K562 (cell line): Measurements from ENCODE around the gene LTBP1. TPM values are rescaled to one million over a fixed set of nuclear protein-coding genes. Genes with fewer than 3 reads are reported as not detected.

Source experiments
- ATAC-seq: fragments of 200-7000 bp; cut with Tn5 transposase; 3 replicates; pipeline ENCODE4 v1.9.1; 2020; ENCODE audit warnings: moderate library complexity
- BruUV-seq: library from RNA; stranded (reverse); fragments of 400-500 nt; replicated peaks from 2 replicates; lab custom pipeline; 2021; lab: Mats Ljungman, UMichigan
- CTCF ChIA-PET: fragments of 300-600 bp; formaldehyde crosslinking; extraction: SDS; loops from one replicate; lab custom pipeline; 2021; ENCODE audit warnings: low intra/inter-chr PET ratio; lab: Yijun Ruan, JAX
- POLR2A ChIA-PET: fragments of 300-600, 350-650 bp; sonication (Branson Sonifier 250); formaldehyde crosslinking; extraction: SDS; loops from one replicate; lab custom pipeline; 2021; ENCODE audit warnings: antibody characterized with exemption, inconsistent platforms; lab: Yijun Ruan, JAX
- DNase-seq, 4 experiments: peaks; one replicate each; pipeline versions ENCODE4 v3.0.0 to v3.0.0-alpha.2; 2011 to 2018; ENCODE audit warnings: low spot score in 3 of 4, mixed read lengths in 3 of 4; ENCODE audit errors: extremely low read depth in 1 of 4
- FAIRE-seq: peaks from 2 replicates; lab custom pipeline; 2011; peaks lifted over from hg19 to GRCh38; lab: Jason Lieb, UNC
- H2AFZ ChIP-seq: 2 replicates; pipeline ENCODE4 v1.6.0; 2011; ENCODE audit warnings: low read depth, low read length, control low read depth, inconsistent platforms
- H3K27ac ChIP-seq: fragments of 200-600 bp; 3 replicates; pipeline ENCODE4 v1.8.0; 2011; ENCODE audit warnings: low read depth, mild to moderate bottlenecking, control low read depth, inconsistent platforms, low read length, moderate library complexity, mixed read lengths; ENCODE audit errors: extremely low read depth
- H3K27me3 ChIP-seq, 2 experiments: fragments of 300-600 bp in 1 of 2; 2 replicates in 1 of 2; 3 replicates in 1 of 2; pipeline versions ENCODE4 v1.6.0 to v1.8.0; 2011; ENCODE audit warnings: inconsistent platforms in 2 of 2, low read length in 2 of 2, mild to moderate bottlenecking in 1 of 2, mixed read lengths in 1 of 2, moderate library complexity in 1 of 2; ENCODE audit not compliant: control insufficient read depth in 2 of 2, insufficient read depth in 2 of 2
- H3K36me3 ChIP-seq: fragments of 300-600 bp; 3 replicates; pipeline ENCODE4 v1.8.0; 2011; ENCODE audit warnings: mild to moderate bottlenecking, low read length, inconsistent platforms; ENCODE audit not compliant: control insufficient read depth, insufficient read depth
- H3K4me1 ChIP-seq, 2 experiments: fragments of 200-600 bp in 1 of 2; replicated peaks in 1 of 2; 2 replicates in 1 of 2; 3 replicates in 1 of 2; pipeline versions ENCODE4 v1.5.1 to v1.8.0; 2011; ENCODE audit warnings: inconsistent platforms in 2 of 2, low read length in 2 of 2, mild to moderate bottlenecking in 1 of 2, mixed read lengths in 1 of 2, moderate library complexity in 1 of 2; ENCODE audit not compliant: control insufficient read depth in 2 of 2, insufficient read depth in 2 of 2
- H3K4me2 ChIP-seq: 2 replicates; pipeline ENCODE4 v1.6.1; 2011; ENCODE audit warnings: low read length, control low read depth, inconsistent platforms, mixed read lengths; ENCODE audit not compliant: insufficient read depth
- H3K4me3 ChIP-seq: fragments of 200-600 bp; sonication (generic), shearing (Covaris generic); 2 replicates; pipeline ENCODE4 v1.5.1; 2016; ENCODE audit warnings: control low read depth, inconsistent platforms
- H3K79me2 ChIP-seq: fragments of 200-600 bp; 3 replicates; pipeline ENCODE4 v1.8.0; 2011; ENCODE audit warnings: low read length, inconsistent platforms; ENCODE audit not compliant: control insufficient read depth, insufficient read depth
- H3K9ac ChIP-seq, 2 experiments: 2 replicates each; pipeline versions ENCODE4 v1.6.0 to v1.6.1; 2011; ENCODE audit warnings: low read depth in 2 of 2, low read length in 2 of 2, control low read depth in 1 of 2, inconsistent platforms in 1 of 2, mild to moderate bottlenecking in 1 of 2, mixed read lengths in 1 of 2; ENCODE audit not compliant: insufficient read depth in 1 of 2
- H3K9me1 ChIP-seq: one replicate; pipeline ENCODE4 v1.6.0; 2011; ENCODE audit warnings: inconsistent platforms, mild to moderate bottlenecking, low read length, moderate library complexity; ENCODE audit not compliant: control insufficient read depth, insufficient read depth
- H3K9me3 ChIP-seq: replicated peaks from 2 replicates; pipeline ENCODE4 v1.5.1; 2011; ENCODE audit warnings: low read depth, low read length, inconsistent platforms; ENCODE audit not compliant: control insufficient read depth, insufficient read depth
- H4K20me1 ChIP-seq: replicated peaks from 2 replicates; pipeline ENCODE4 v1.6.1; 2011; ENCODE audit warnings: low read length, inconsistent platforms, mixed read lengths; ENCODE audit not compliant: control insufficient read depth, insufficient read depth
- DACH1 ChIP-seq: fragments of 450-650 bp; IDR thresholded peaks from 2 replicates; pipeline ENCODE4 v1.6.1; 2018; ENCODE audit not compliant: partially characterized antibody
- ELF1 ChIP-seq: fragments of 200-800 bp; sonication (Bioruptor generic); IDR thresholded peaks from 2 replicates; pipeline ENCODE4 v1.6.1; 2016; ENCODE audit warnings: missing genetic modification characterization, missing compliant biosample characterization
- ILF3 ChIP-seq: fragments of 450-650 bp; IDR thresholded peaks from 2 replicates; pipeline ENCODE4 v1.6.1; 2018; ENCODE audit warnings: antibody characterized with exemption, mild to moderate bottlenecking, moderate library complexity, borderline replicate concordance
- MEIS2 ChIP-seq: fragments of 450-650 bp; IDR thresholded peaks from 2 replicates; pipeline ENCODE4 v1.6.1; 2014; ENCODE audit warnings: mild to moderate bottlenecking; ENCODE audit not compliant: partially characterized antibody
- MTA1 ChIP-seq: fragments of 450-650 bp; IDR thresholded peaks from 2 replicates; pipeline ENCODE4 v1.6.1; 2017; ENCODE audit warnings: borderline replicate concordance
- NFE2 ChIP-seq: IDR thresholded peaks from 2 replicates; pipeline ENCODE4 v1.6.1; 2014; ENCODE audit warnings: antibody characterized with exemption, low read depth
- PHF8 ChIP-seq: fragments of 200-600 bp; sonication (generic); IDR thresholded peaks from 2 replicates; pipeline ENCODE4 v1.6.1; 2012; ENCODE audit warnings: mixed run types, mild to moderate bottlenecking, inconsistent platforms, low read length, moderate library complexity, borderline replicate concordance
- RHOXF2B ChIP-seq: fragments of 250-450 bp; sonication (Bioruptor Pico); conservative IDR thresholded peaks from 2 replicates; pipeline ENCODE4 v1.5.1; 2021
- SMAD4 ChIP-seq: fragments of 250-450 bp; sonication (Bioruptor Pico); conservative IDR thresholded peaks from 2 replicates; pipeline ENCODE4 v1.8.0; 2021; ENCODE audit warnings: inconsistent platforms, mild to moderate bottlenecking, moderate library complexity
- TSC22D4 ChIP-seq: fragments of 450-650 bp; IDR thresholded peaks from 2 replicates; pipeline ENCODE4 v1.6.1; 2016; ENCODE audit warnings: missing genetic modification characterization, missing biosample characterization, control low read depth
- WHSC1 ChIP-seq: IDR thresholded peaks from one replicate; pipeline ENCODE4 v1.6.1; 2012; ENCODE audit warnings: low read length, control low read depth, inconsistent platforms
- ZNF239 ChIP-seq: fragments of 250-450 bp; sonication (Bioruptor Pico); IDR thresholded peaks from 2 replicates; pipeline ENCODE4 v1.4.0; 2020; ENCODE audit warnings: mild to moderate bottlenecking
- ZSCAN29 ChIP-seq: fragments of 450-650 bp; IDR thresholded peaks from 2 replicates; pipeline ENCODE4 v1.6.1; 2017
- WGBS: fragments of 100-300 bp; shearing (Covaris generic); methylation state at CpG from one replicate; pipeline ENCODE4 v1.1.6; 2016; ENCODE audit warnings: low coverage, mixed read lengths; ENCODE audit not compliant: insufficient coverage; ENCODE audit errors: missing lambda C conversion rate; 5-methylcytosine and 5-hydroxymethylcytosine counted together
- in situ Hi-C: fragments of 300-500 bp; cut with MboI; formaldehyde crosslinking; loops from 4 replicates; pipeline ENCODE4 v1.15.0; 2018; ENCODE audit warnings: inconsistent platforms, mixed read lengths
- intact Hi-C: fragments of 100-400 bp; cut with micrococcal nuclease; formaldehyde crosslinking; loops from 2 replicates; pipeline ENCODE4 v1.14.2; 2022
- polyA plus RNA-seq, 8 experiments: library from polyadenylated mRNA; depleted of rRNA in 4 of 8; stranded (reverse) in 5 of 8; unstranded in 3 of 8; fragments of >200 nt; fragmentation: Nextera tagmentation in 2 of 8; fragmentation: Illumina TruSeq in 1 of 8; extraction: Ambion mirVana in 2 of 8; extraction: Trizol in 1 of 8; gene quantifications; 2 replicates each; pipeline versions ENCODE4 v1.2.1 to v1.2.3, GENCODE V29; 2011 to 2014; ENCODE audit warnings: inconsistent platforms in 1 of 8, missing spikeins in 1 of 8
- total RNA-seq, 7 experiments: library from RNA; depleted of rRNA in 6 of 7; stranded (reverse); fragments of >200 nt in 6 of 7; fragmentation: Illumina TruSeq in 2 of 7; extraction: Trizol in 2 of 7; gene quantifications; 2 replicates each; pipeline versions ENCODE4 v1.2.1 to v1.2.3, GENCODE V29; 2011 to 2021; ENCODE audit warnings: low replicate concordance in 1 of 7

The LTBP1 gene
- total and polyA plus RNA-seq, 9 of the 15 experiments (the other 6 are each of a cell fraction or from before 2014, with no cell fraction given): 3.6 to 16.4 (median 8.5) TPM

- POLR2A ChIA-PET: no interaction called here
Observed at GRCh38 chr2:33312355-33312754, 365.6 kb downstream of the LTBP1 start.

GRCh38 chr2:33313039-33313438 lies 366.3 kb downstream of the LTBP1 start:
- in situ Hi-C loops: no loop called here
- no peaks in the 10 kb centered on the region for H4K20me1 ChIP-seq
- FAIRE-seq (no peak), DNase-seq (no peak), ATAC-seq (no peak)
- no peak overlapping the region for H3K9ac ChIP-seq
- no peaks in the 10 kb centered on the region for H3K4me1 ChIP-seq
- BruUV-seq: no TSS peak
- ChIA-PET CTCF (no interaction called here), POLR2A (no interaction called here)
- no peaks in the 10 kb centered on the region for H3K9me3 ChIP-seq
- 25% methylated on average over 3 of the region's 3 CpGs for WGBS
- TF ChIP-seq WHSC1 (no peak), ZSCAN29 (no peak), SMAD4 (CRISPR knock-in tag) (no peak), ELF1 (tag) (no peak), ZNF239 (CRISPR knock-in tag) (no peak)
- H3K36me3 ChIP-seq: no peaks in the 10 kb centered on the region
- no peaks in the 10 kb centered on the region for H3K27me3 ChIP-seq
- no peak overlapping the region for H3K4me3 ChIP-seq
- H3K9me1 ChIP-seq: no peaks in the 10 kb centered on the region
- no peak overlapping the region for H3K4me2 ChIP-seq
- H3K27ac ChIP-seq: no peak overlapping the region
- no peak overlapping the region for H2AFZ ChIP-seq
- no peaks in the 10 kb centered on the region for H3K79me2 ChIP-seq
- intact Hi-C loops: no loop called here

More at GRCh38 chr2:33312355-33312754, 365.6 kb downstream of the LTBP1 start:
- Histone ChIP-seq H3K36me3 (no peaks in the 10 kb centered on the region), H3K4me2 (no peak overlapping the region), H3K27ac (no peak overlapping the region), H2AFZ (no peak overlapping the region), H3K9me3 (no peaks in the 10 kb centered on the region), H3K9me1 (no peaks in the 10 kb centered on the region), H3K27me3 (no peaks in the 10 kb centered on the region), H4K20me1 (no peaks in the 10 kb centered on the region), H3K4me1 (no peaks in the 10 kb centered on the region), H3K4me3 (no peak overlapping the region), H3K9ac (no peak overlapping the region), H3K79me2 (no peaks in the 10 kb centered on the region)
- intact Hi-C loops (no loop called here), in situ Hi-C loops (no loop called here)
- CTCF ChIA-PET: no interaction called here
- 51% methylated on average over 4 of the region's 4 CpGs for WGBS
- DNase-seq (no peak), FAIRE-seq (no peak), ATAC-seq (no peak)
- TF ChIP-seq ILF3: no peak
- TF ChIP-seq NFE2: no peak
- no peak for TF ChIP-seq TSC22D4 (tag)
- TF ChIP-seq PHF8: no peak
- TF ChIP-seq RHOXF2B (CRISPR knock-in tag): no peak
- no peak for TF ChIP-seq DACH1
- TF ChIP-seq MEIS2: no peak
- no peak for TF ChIP-seq MTA1
- BruUV-seq: no TSS peak
